ENCODE results near the gene IGFBPL1. TPM values are rescaled to one million over a fixed set of nuclear protein-coding genes. Genes with fewer than 3 reads are reported as not detected.
A peak's percentile ranks its signal among the peaks of the same experiment; 100 is the strongest.

Gene IGFBPL1
- polyA plus RNA-seq, 1 donor (not counting 4 experiments of a cell fraction or from before 2014, with no cell fraction given) = not detected

DNA sequence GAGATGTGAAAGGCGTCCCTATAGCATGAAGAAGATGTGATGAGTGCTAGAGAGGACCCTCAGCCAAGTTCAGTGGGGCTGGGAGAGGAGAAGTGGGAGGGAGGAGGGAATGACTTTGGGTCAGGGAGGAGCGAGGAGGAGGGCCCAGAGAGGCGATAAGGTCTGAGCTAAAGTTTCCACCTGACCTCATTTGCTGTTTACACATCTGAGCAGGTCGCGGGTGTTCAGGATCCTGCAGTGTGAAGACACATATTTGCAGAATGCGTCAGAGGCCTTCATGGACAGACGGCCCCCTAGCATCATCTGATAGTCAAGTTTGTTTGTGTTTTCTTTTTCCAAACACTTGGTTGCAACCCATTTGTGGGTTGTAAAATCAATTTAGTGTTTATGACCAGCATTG, 18.9 kb upstream of the IGFBPL1 start:
- Histone ChIP-seq H3K36me3 (ENCODE audit: control insufficient read depth in 2 of 2, extremely low read depth in 1 of 2, insufficient read depth in 2 of 2, low read length in 2 of 2) (no peaks in the 10 kb centered on the region), H3K4me3 (ENCODE audit: control insufficient read depth in 2 of 3, extremely low read depth in 1 of 3, insufficient read depth in 2 of 3, low read depth in 1 of 3, low read length in 3 of 3) (no peak overlapping the region), H3K4me1 (ENCODE audit: control insufficient read depth, extremely low read depth, insufficient read depth, low read length) (peaks cover 9% of the 10 kb centered on the region), H3K27ac (ENCODE audit: control insufficient read depth, insufficient read depth, low read length) (no peak overlapping the region), H4K20me1 (ENCODE audit: control insufficient read depth, extremely low read depth, insufficient read depth, low read length) (no peaks in the 10 kb centered on the region), H3K79me2 (ENCODE audit: control insufficient read depth, insufficient read depth, low read length) (no peaks in the 10 kb centered on the region), H3K9me1 (ENCODE audit: control insufficient read depth, extremely low read depth, insufficient read depth, low read length) (no peaks in the 10 kb centered on the region), H2AFZ (ENCODE audit: control insufficient read depth, low read length) (no peak overlapping the region), H3K9ac (ENCODE audit: control insufficient read depth, extremely low read depth, insufficient read depth, low read length) (no peak overlapping the region), H3K27me3 (ENCODE audit: control insufficient read depth, extremely low read depth, insufficient read depth, low read length) (no peaks in the 10 kb centered on the region), H3K9me3 (ENCODE audit: control insufficient read depth, low read depth, low read length) (no peaks in the 10 kb centered on the region), H3K4me2 (ENCODE audit: control insufficient read depth, extremely low read depth, insufficient read depth, low read depth, low read length) (no peak overlapping the region)
- DNase-seq (ENCODE audit: low read depth, low spot score) = no peak
- no peak for TF ChIP-seq EZH2 (IDR thresholded peaks at IDR 0.05; ENCODE audit: low read length)
- TF ChIP-seq, protein P1, sequence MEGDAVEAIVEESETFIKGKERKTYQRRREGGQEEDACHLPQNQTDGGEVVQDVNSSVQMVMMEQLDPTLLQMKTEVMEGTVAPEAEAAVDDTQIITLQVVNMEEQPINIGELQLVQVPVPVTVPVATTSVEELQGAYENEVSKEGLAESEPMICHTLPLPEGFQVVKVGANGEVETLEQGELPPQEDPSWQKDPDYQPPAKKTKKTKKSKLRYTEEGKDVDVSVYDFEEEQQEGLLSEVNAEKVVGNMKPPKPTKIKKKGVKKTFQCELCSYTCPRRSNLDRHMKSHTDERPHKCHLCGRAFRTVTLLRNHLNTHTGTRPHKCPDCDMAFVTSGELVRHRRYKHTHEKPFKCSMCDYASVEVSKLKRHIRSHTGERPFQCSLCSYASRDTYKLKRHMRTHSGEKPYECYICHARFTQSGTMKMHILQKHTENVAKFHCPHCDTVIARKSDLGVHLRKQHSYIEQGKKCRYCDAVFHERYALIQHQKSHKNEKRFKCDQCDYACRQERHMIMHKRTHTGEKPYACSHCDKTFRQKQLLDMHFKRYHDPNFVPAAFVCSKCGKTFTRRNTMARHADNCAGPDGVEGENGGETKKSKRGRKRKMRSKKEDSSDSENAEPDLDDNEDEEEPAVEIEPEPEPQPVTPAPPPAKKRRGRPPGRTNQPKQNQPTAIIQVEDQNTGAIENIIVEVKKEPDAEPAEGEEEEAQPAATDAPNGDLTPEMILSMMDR (optimal IDR thresholded peaks at IDR 0.05 in 1 of 3, IDR thresholded peaks at IDR 0.05 in 1 of 3, conservative IDR thresholded peaks at IDR 0.05 in 1 of 3; ENCODE audit: extremely low read depth in 1 of 3, insufficient read depth in 2 of 3, low read length in 3 of 3) = no peak
- dilution Hi-C loops (cut with MboI; ENCODE audit: extremely low pct_ligation_motif_present, low sequenced_read_pairs) = no loop called here
- FAIRE-seq = peak; percentile 51

DNA sequence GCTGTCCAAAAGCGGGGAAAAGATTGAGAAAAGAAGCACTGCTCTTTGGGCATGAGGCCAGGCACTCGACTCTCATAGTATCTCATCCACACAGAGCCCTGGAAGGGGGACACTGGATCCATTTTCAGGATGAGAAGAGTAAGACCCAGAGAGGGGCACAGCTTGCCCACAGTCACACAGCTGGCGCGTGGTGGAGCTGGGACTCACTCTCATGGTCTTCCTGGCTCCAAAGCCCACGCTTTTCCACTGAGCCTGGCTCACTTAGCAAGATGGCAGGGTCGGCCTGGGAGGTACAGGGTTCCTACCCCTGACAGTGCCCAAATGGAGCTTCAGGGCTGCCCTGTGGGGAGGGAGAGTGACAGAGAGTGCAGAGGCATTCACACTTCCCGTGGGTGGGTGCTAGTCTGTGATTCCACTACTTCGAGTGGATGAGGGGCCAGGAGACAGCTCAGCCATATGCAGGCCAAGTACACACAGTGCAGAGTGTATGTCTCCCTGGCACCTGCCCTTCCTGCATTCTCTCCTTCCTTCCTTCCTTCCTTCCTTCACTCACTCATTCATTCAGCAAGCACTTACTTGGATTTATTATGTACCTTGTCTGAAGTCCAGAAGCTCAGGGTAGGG, 18.3 kb upstream of the IGFBPL1 start:
- no peak for TF ChIP-seq EZH2 (IDR thresholded peaks at IDR 0.05; ENCODE audit: low read length)
- TF ChIP-seq, protein P1 (optimal IDR thresholded peaks at IDR 0.05 in 1 of 3, IDR thresholded peaks at IDR 0.05 in 1 of 3, conservative IDR thresholded peaks at IDR 0.05 in 1 of 3; ENCODE audit: extremely low read depth in 1 of 3, insufficient read depth in 2 of 3, low read length in 3 of 3) = no peak
- FAIRE-seq (no peak), DNase-seq (ENCODE audit: low read depth, low spot score) (no peak)
- H3K79me2 ChIP-seq (ENCODE audit: control insufficient read depth, insufficient read depth, low read length) = no peaks in the 10 kb centered on the region
- dilution Hi-C loops (cut with MboI; ENCODE audit: extremely low pct_ligation_motif_present, low sequenced_read_pairs) = no loop called here
- H3K4me2 ChIP-seq (ENCODE audit: control insufficient read depth, extremely low read depth, insufficient read depth, low read depth, low read length) = no peak overlapping the region
- H3K36me3 ChIP-seq (ENCODE audit: control insufficient read depth in 2 of 2, extremely low read depth in 1 of 2, insufficient read depth in 2 of 2, low read length in 2 of 2) = no peaks in the 10 kb centered on the region
- no peak overlapping the region for H3K4me3 ChIP-seq (ENCODE audit: control insufficient read depth in 2 of 3, extremely low read depth in 1 of 3, insufficient read depth in 2 of 3, low read depth in 1 of 3, low read length in 3 of 3)
- peaks cover 11% of the 10 kb centered on the region for H3K4me1 ChIP-seq (ENCODE audit: control insufficient read depth, extremely low read depth, insufficient read depth, low read length)
- H3K27me3 ChIP-seq (ENCODE audit: control insufficient read depth, extremely low read depth, insufficient read depth, low read length) = no peaks in the 10 kb centered on the region
- no peak overlapping the region for H3K27ac ChIP-seq (ENCODE audit: control insufficient read depth, insufficient read depth, low read length)
- H3K9me1 ChIP-seq (ENCODE audit: control insufficient read depth, extremely low read depth, insufficient read depth, low read length) = no peaks in the 10 kb centered on the region
- H4K20me1 ChIP-seq (ENCODE audit: control insufficient read depth, extremely low read depth, insufficient read depth, low read length) = no peaks in the 10 kb centered on the region
- H3K9me3 ChIP-seq (ENCODE audit: control insufficient read depth, low read depth, low read length) = no peaks in the 10 kb centered on the region
- H3K9ac ChIP-seq (ENCODE audit: control insufficient read depth, extremely low read depth, insufficient read depth, low read length) = no peak overlapping the region
- H2AFZ ChIP-seq (ENCODE audit: control insufficient read depth, low read length) = no peak overlapping the region

All from keratinocyte (primary cell).